HL-60 (cell line): ENCODE results near the gene RAB28.

Experiments
- CTCF ChIP-seq: IDR thresholded peaks from one replicate; pipeline ENCODE4 v1.5.1; 2011; ENCODE audit warnings: low read length, control low read depth, inconsistent platforms; ENCODE audit not compliant: insufficient read depth
- GABPA ChIP-seq: IDR thresholded peaks from 2 replicates; pipeline ENCODE4 v1.6.1; 2012; ENCODE audit warnings: low read depth

- no peak for TF ChIP-seq CTCF
- no peak for TF ChIP-seq GABPA
These were observed 100.1 kb downstream of the RAB28 start for GRCh38 chr4:13384055-13384454.
